ENCODE data around the gene TIMM17A.

Gene TIMM17A

GRCh38 chr1:201925981-201926645, 29.2 kb upstream of the TIMM17A start:
- no peak; the same call in 2 of the 3 replicates for ATAC-seq
- TF ChIP-seq RARB (CRISPR knock-in tag; IDR thresholded peaks at IDR 0.05) (no peak), ZNF8 (CRISPR knock-in tag; IDR thresholded peaks at IDR 0.05) (no peak), SNAI2 (CRISPR knock-in tag; IDR thresholded peaks at IDR 0.05) (no peak), PPARA (CRISPR knock-in tag; IDR thresholded peaks at IDR 0.05; ENCODE audit: borderline replicate concordance) (no peak)

GRCh38 chr1:201928266-201928665, 27.0 kb upstream of the TIMM17A start:
- ATAC-seq = no peak
- no peak for TF ChIP-seq POU6F1 (CRISPR knock-in tag; IDR thresholded peaks at IDR 0.05; ENCODE audit: borderline replicate concordance, low read depth)
- TF ChIP-seq TSHZ2 (CRISPR knock-in tag; IDR thresholded peaks at IDR 0.05) = no peak
- TF ChIP-seq ZC3H10 (CRISPR knock-in tag; IDR thresholded peaks at IDR 0.05) = no peak
- no peak for TF ChIP-seq SNAI2 (CRISPR knock-in tag; IDR thresholded peaks at IDR 0.05)
- TF ChIP-seq ZFP3 (CRISPR knock-in tag; IDR thresholded peaks at IDR 0.05) = no peak
- no peak for TF ChIP-seq PPARA (CRISPR knock-in tag; IDR thresholded peaks at IDR 0.05; ENCODE audit: borderline replicate concordance)
- no peak for TF ChIP-seq BACH2 (CRISPR knock-in tag; IDR thresholded peaks at IDR 0.05; ENCODE audit: borderline replicate concordance)
- TF ChIP-seq ZNF565 (CRISPR knock-in tag; conservative IDR thresholded peaks at IDR 0.05; ENCODE audit: low read depth) = no peak
- TF ChIP-seq PATZ1 (CRISPR knock-in tag; IDR thresholded peaks at IDR 0.05; ENCODE audit: borderline replicate concordance) = no peak
- TF ChIP-seq ZFP30 (CRISPR knock-in tag; IDR thresholded peaks at IDR 0.05) = no peak
- TF ChIP-seq CSRNP3 (CRISPR knock-in tag; IDR thresholded peaks at IDR 0.05) = no peak
- TF ChIP-seq TCF4 (CRISPR knock-in tag; IDR thresholded peaks at IDR 0.05; ENCODE audit: borderline replicate concordance) = no peak

- no peak for TF ChIP-seq SNAI2 (CRISPR knock-in tag; IDR thresholded peaks at IDR 0.05)
- no peak for TF ChIP-seq ZNF8 (CRISPR knock-in tag; IDR thresholded peaks at IDR 0.05)
Observed at GRCh38 chr1:201930137-201930536, 25.2 kb upstream of the TIMM17A start.

GRCh38 chr1:201930803-201931202, 24.5 kb upstream of the TIMM17A start:
- no peak for ATAC-seq

More at GRCh38 chr1:201930137-201930536, 25.2 kb upstream of the TIMM17A start:
- ATAC-seq = no peak

GRCh38 chr1:201933840-201934430, 21.4 kb upstream of the TIMM17A start:
- no peak for ATAC-seq
- TF ChIP-seq CSRNP3 (CRISPR knock-in tag; IDR thresholded peaks at IDR 0.05) (no peak), RARB (CRISPR knock-in tag; IDR thresholded peaks at IDR 0.05) (no peak), ZC3H10 (CRISPR knock-in tag; IDR thresholded peaks at IDR 0.05) (no peak), PPARA (CRISPR knock-in tag; IDR thresholded peaks at IDR 0.05; ENCODE audit: borderline replicate concordance) (no peak), ZNF565 (CRISPR knock-in tag; conservative IDR thresholded peaks at IDR 0.05; ENCODE audit: low read depth) (no peak), ISL1 (CRISPR knock-in tag; IDR thresholded peaks at IDR 0.05) (no peak), POU6F1 (CRISPR knock-in tag; IDR thresholded peaks at IDR 0.05; ENCODE audit: borderline replicate concordance, low read depth) (no peak), ZFP30 (CRISPR knock-in tag; IDR thresholded peaks at IDR 0.05) (no peak)

More at GRCh38 chr1:201930803-201931202, 24.5 kb upstream of the TIMM17A start:
- no peak for TF ChIP-seq CSDC2 (CRISPR knock-in tag; IDR thresholded peaks at IDR 0.05)
- no peak for TF ChIP-seq ZNF8 (CRISPR knock-in tag; IDR thresholded peaks at IDR 0.05)
- TF ChIP-seq ZFP30 (CRISPR knock-in tag; IDR thresholded peaks at IDR 0.05) = no peak
- TF ChIP-seq OSR1 (CRISPR knock-in tag; IDR thresholded peaks at IDR 0.05) = no peak
- no peak for TF ChIP-seq GLIS3 (CRISPR knock-in tag; IDR thresholded peaks at IDR 0.05)
- no peak for TF ChIP-seq ZNF565 (CRISPR knock-in tag; conservative IDR thresholded peaks at IDR 0.05; ENCODE audit: low read depth)
- no peak for TF ChIP-seq ZNF70 (CRISPR knock-in tag; IDR thresholded peaks at IDR 0.05)
- no peak for TF ChIP-seq ZC3H10 (CRISPR knock-in tag; IDR thresholded peaks at IDR 0.05)
- TF ChIP-seq TCF4 (CRISPR knock-in tag; IDR thresholded peaks at IDR 0.05; ENCODE audit: borderline replicate concordance) = no peak
- no peak for TF ChIP-seq ESRRG (CRISPR knock-in tag; IDR thresholded peaks at IDR 0.05)
- no peak for TF ChIP-seq PPARA (CRISPR knock-in tag; IDR thresholded peaks at IDR 0.05; ENCODE audit: borderline replicate concordance)
- TF ChIP-seq BACH2 (CRISPR knock-in tag; IDR thresholded peaks at IDR 0.05; ENCODE audit: borderline replicate concordance) = no peak

All from SK-N-SH treated with all-trans-retinoic acid at 6 μM for 48 hours (cell line).